Activated CD8-positive, alpha-beta memory T cell treated with anti-CD3 and anti-CD28 coated beads for 4 hours (primary cell): Measurements from ENCODE around the gene C12orf56.
"Not testable (repeated sequence)": the region's sequence is repeated elsewhere in the genome, so short reads cannot be mapped to it uniquely, and the experiment has no call there.

ENCODE experiments used
- DNase-seq, 2 donors: peaks; one replicate each; pipeline ENCODE4 v3.0.0-alpha.2; 2020; ENCODE audit warnings: low read depth in 2 of 2

C12orf56 gene

GRCh38 chr12:64236549-64236948, 154.0 kb downstream of the C12orf56 start:
- no peak for DNase-seq

- DNase-seq = no peak
Observed at GRCh38 chr12:64232196-64232595, 158.4 kb downstream of the C12orf56 start.

GRCh38 chr12:64229796-64230195, 160.8 kb downstream of the C12orf56 start:
- DNase-seq = no peak

- DNase-seq = no peak
Observed at GRCh38 chr12:64229240-64229639, 161.3 kb downstream of the C12orf56 start.

- no peak for DNase-seq
Observed at GRCh38 chr12:64225626-64226025, 164.9 kb downstream of the C12orf56 start.

GRCh38 chr12:64222009-64222765, 168.4 kb downstream of the C12orf56 start, which contains the start of gene KICS2:
Gene KICS2 (minus strand): TSS chr12:64222296. CDS start chr12:64222237, 59 bp downstream.
- DNase-seq = peak; percentile 85 to 87

- no peak for DNase-seq
Observed at GRCh38 chr12:64221651-64222008, 168.9 kb downstream of the C12orf56 start.

GRCh38 chr12:64220046-64220445, 170.5 kb downstream of the C12orf56 start:
- no peak for DNase-seq

- DNase-seq = no peak
Observed at GRCh38 chr12:64219145-64219544, 171.4 kb downstream of the C12orf56 start.

GRCh38 chr12:64218597-64218996, 172.0 kb downstream of the C12orf56 start:
- no peak for DNase-seq

- DNase-seq = not testable (repeated sequence)
Observed at GRCh38 chr12:64217643-64218042, 172.9 kb downstream of the C12orf56 start.

- no peak for DNase-seq
Observed at GRCh38 chr12:64216239-64216638, 174.3 kb downstream of the C12orf56 start.
